Activated naive CD8-positive, alpha-beta T cell treated with anti-CD3 and anti-CD28 coated beads, Interleukin-2, amount 50 U/mL, for 24 hours (primary cell): ENCODE measurements around the gene GSTM5.
"Not testable (repeated sequence)": the region's sequence is repeated elsewhere in the genome, so short reads cannot be mapped to it uniquely, and the experiment has no call there.

Source experiments
- ATAC-seq: fragments of 150-1000 bp; cut with Tn5 transposase; one replicate; pipeline ENCODE4 v1.10.0; 2021
- DNase-seq: peaks from one replicate; pipeline ENCODE4 v3.0.0; 2021
- H3K27ac Mint-ChIP-seq: one replicate; pipeline ENCODE4 v1.8.0; 2021; ENCODE audit warnings: mild to moderate bottlenecking, mixed read lengths
- H3K27me3 Mint-ChIP-seq: one replicate; pipeline ENCODE4 v1.8.0; 2021; ENCODE audit warnings: mixed read lengths
- H3K36me3 Mint-ChIP-seq: one replicate; pipeline ENCODE4 v1.8.0; 2021; ENCODE audit warnings: low read depth, mixed read lengths
- H3K4me1 Mint-ChIP-seq: one replicate; pipeline ENCODE4 v1.8.0; 2021; ENCODE audit warnings: mixed read lengths
- H3K4me3 Mint-ChIP-seq: one replicate; pipeline ENCODE4 v1.8.0; 2021; ENCODE audit warnings: mild to moderate bottlenecking, moderate library complexity, mixed read lengths
- H3K9me3 Mint-ChIP-seq: one replicate; pipeline ENCODE4 v1.8.0; 2021; ENCODE audit warnings: mixed read lengths

The GSTM5 gene

GRCh38 chr1:109757936-109758786 lies 46.1 kb downstream of the GSTM5 start:
- Mint-ChIP-seq H3K4me3 (no peak overlapping the region), H3K36me3 (no peaks in the 10 kb centered on the region), H3K27me3 (no peaks in the 10 kb centered on the region), H3K9me3 (no peaks in the 10 kb centered on the region), H3K27ac (no peak overlapping the region), H3K4me1 (no peaks in the 10 kb centered on the region)
- DNase-seq (no peak), ATAC-seq (no peak)

- Mint-ChIP-seq H3K27ac (no peak overlapping the region), H3K4me3 (no peak overlapping the region), H3K4me1 (no peaks in the 10 kb centered on the region), H3K9me3 (no peaks in the 10 kb centered on the region), H3K36me3 (no peaks in the 10 kb centered on the region), H3K27me3 (no peaks in the 10 kb centered on the region)
- ATAC-seq = no peak
- no peak for DNase-seq
These were observed 47.7 kb downstream of the GSTM5 start for GRCh38 chr1:109759513-109760334.

- ATAC-seq (no peak), DNase-seq (no peak)
- no peaks in the 10 kb centered on the region for H3K27me3 Mint-ChIP-seq
- no peaks in the 10 kb centered on the region for H3K4me1 Mint-ChIP-seq
- H3K4me3 Mint-ChIP-seq = no peak overlapping the region
- H3K9me3 Mint-ChIP-seq = no peaks in the 10 kb centered on the region
- no peak overlapping the region for H3K27ac Mint-ChIP-seq
- no peaks in the 10 kb centered on the region for H3K36me3 Mint-ChIP-seq
These were observed 48.7 kb downstream of the GSTM5 start for GRCh38 chr1:109760581-109761226.

- Mint-ChIP-seq H3K36me3 (no peaks in the 10 kb centered on the region), H3K4me1 (no peaks in the 10 kb centered on the region), H3K9me3 (no peaks in the 10 kb centered on the region), H3K27ac (no peak overlapping the region), H3K27me3 (no peaks in the 10 kb centered on the region), H3K4me3 (no peak overlapping the region)
- no peak for ATAC-seq
- no peak for DNase-seq
These were observed 49.4 kb downstream of the GSTM5 start for GRCh38 chr1:109761227-109762038.

GRCh38 chr1:109762039-109762585 lies 50.1 kb downstream of the GSTM5 start:
- Mint-ChIP-seq H3K27ac (no peak overlapping the region), H3K36me3 (no peaks in the 10 kb centered on the region), H3K9me3 (no peaks in the 10 kb centered on the region), H3K4me3 (no peak overlapping the region), H3K27me3 (no peaks in the 10 kb centered on the region), H3K4me1 (no peaks in the 10 kb centered on the region)
- ATAC-seq = no peak
- DNase-seq = no peak

DNA sequence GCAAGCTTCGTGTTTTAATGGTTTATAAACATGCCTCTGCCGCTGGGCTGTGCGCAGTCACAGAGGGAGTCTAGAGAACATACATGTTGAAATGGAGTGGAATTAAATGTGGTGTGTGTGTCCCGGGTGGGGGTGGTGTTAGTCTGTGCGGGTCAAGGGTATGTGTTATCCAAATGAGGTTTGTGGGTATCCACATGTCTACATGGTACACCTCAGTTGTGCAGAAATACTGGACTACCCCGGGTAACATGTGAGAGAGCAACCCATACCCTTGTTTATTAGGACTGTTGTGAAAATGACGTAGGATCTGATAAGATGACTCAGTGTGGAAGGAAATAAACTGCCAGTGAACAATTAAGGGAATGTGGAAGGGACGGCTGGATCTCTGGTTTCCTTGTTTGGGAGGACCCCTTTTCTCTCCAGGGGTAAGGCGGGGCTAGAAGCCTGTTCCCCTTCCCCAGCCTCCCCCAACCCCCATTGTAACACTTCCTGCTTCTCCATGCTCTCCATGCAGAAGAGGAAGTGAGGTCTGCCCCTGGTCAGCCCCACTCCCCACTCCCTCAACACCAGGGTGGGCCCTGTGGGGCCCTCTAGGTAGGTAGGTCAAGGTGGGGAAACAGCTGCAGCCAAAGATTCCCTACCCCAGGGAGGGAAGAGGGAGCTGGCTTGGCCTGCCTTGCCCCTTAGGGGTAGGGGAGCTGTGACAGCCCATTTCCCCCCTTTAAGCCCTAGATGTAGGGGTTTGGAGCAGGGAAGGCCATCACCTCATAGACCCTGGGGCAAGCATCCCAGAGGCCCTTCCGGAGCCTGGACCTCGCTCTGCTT lies 51.0 kb downstream of the GSTM5 start:
- Mint-ChIP-seq H3K4me1 (no peaks in the 10 kb centered on the region), H3K4me3 (no peak overlapping the region), H3K27ac (peak overlapping the region; percentile 41), H3K27me3 (no peaks in the 10 kb centered on the region), H3K9me3 (no peaks in the 10 kb centered on the region), H3K36me3 (no peaks in the 10 kb centered on the region)
- DNase-seq = no peak
- no peak for ATAC-seq

- no peak for ATAC-seq
- DNase-seq = no peak
- H3K36me3 Mint-ChIP-seq = no peaks in the 10 kb centered on the region
- H3K27me3 Mint-ChIP-seq = no peaks in the 10 kb centered on the region
- peak within 1 kb of the TSS; percentile 41 for H3K27ac Mint-ChIP-seq
- no peaks in the 10 kb centered on the region for H3K4me1 Mint-ChIP-seq
- H3K4me3 Mint-ChIP-seq = no peak within 1 kb of the TSS
- no peaks in the 10 kb centered on the region for H3K9me3 Mint-ChIP-seq
These were observed 51.8 kb downstream of the GSTM5 start, which contains the start of gene EPS8L3 for GRCh38 chr1:109763646-109764415. EPS8L3 (minus strand) TSS chr1:109763923; CDS start chr1:109761749, 2,174 bp downstream.

DNA sequence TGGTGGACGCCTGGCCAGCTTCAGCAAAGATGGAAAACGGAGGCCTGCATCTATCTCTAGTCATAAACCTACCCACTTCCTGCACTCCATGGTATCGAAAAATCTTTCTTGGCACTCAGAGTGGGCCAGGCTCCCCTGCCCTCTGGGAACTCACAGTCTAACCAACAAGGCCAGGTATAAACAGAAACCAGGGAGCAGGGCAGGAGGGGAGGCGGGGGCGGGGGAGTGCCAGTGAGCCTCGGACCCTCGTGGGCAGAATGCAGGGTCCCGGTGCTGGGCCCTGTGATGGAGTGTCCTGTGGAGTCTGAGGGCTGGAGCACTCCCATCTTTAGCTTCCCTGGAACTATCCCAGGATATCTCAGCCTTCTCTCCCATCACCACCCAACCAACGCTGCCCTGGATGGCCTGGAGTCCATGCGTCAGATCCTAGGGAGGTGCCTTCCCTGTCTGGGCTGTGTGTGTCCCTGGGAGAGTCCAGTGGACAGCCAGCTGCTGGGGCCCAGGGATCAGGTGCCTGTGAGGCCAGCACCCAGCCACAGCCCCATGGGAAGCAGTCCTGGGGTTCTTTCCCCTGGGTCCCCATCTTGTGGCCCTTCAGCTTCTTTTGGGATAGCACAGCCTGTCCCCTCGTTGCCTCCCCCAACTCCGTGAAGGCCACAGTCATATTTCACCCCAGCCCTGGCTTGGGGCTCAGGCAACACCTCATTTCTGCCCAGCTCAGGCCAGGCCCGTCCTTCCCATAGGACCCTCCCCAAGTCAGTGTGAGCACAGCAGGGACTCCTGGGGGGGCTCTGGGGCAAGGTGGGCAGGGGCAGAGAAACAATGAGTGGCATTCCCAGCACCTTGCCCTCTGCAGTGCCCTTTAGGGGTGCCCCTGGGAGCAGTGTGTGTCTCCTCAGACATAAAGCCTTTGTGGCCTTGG lies 52.8 kb downstream of the GSTM5 start:
- DNase-seq = no peak
- no peak overlapping the region for H3K4me3 Mint-ChIP-seq
- no peaks in the 10 kb centered on the region for H3K36me3 Mint-ChIP-seq
- H3K27ac Mint-ChIP-seq = no peak overlapping the region
- no peaks in the 10 kb centered on the region for H3K4me1 Mint-ChIP-seq
- no peaks in the 10 kb centered on the region for H3K9me3 Mint-ChIP-seq
- no peak for ATAC-seq
- H3K27me3 Mint-ChIP-seq = no peaks in the 10 kb centered on the region

DNA sequence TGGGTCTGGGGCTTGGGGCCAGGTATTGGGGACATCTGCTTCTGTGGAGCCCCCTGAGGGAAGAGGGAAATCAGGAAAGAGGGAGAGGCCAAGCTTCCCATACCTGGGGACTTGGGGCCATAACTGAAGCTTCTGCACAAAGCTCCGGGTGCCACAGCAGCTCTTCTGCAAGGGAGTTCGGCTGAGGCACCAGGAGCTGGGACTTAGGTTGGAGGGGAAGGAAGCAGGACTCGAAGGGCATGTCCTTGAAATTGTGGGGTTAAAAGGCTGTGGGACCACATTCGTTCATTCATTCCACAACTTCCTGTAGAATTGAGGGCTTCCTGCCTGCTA lies 53.4 kb downstream of the GSTM5 start:
- no peaks in the 10 kb centered on the region for H3K27me3 Mint-ChIP-seq
- DNase-seq (no peak), ATAC-seq (no peak)
- no peaks in the 10 kb centered on the region for H3K36me3 Mint-ChIP-seq
- H3K27ac Mint-ChIP-seq = no peak overlapping the region
- no peaks in the 10 kb centered on the region for H3K9me3 Mint-ChIP-seq
- no peak overlapping the region for H3K4me3 Mint-ChIP-seq
- no peaks in the 10 kb centered on the region for H3K4me1 Mint-ChIP-seq

DNA sequence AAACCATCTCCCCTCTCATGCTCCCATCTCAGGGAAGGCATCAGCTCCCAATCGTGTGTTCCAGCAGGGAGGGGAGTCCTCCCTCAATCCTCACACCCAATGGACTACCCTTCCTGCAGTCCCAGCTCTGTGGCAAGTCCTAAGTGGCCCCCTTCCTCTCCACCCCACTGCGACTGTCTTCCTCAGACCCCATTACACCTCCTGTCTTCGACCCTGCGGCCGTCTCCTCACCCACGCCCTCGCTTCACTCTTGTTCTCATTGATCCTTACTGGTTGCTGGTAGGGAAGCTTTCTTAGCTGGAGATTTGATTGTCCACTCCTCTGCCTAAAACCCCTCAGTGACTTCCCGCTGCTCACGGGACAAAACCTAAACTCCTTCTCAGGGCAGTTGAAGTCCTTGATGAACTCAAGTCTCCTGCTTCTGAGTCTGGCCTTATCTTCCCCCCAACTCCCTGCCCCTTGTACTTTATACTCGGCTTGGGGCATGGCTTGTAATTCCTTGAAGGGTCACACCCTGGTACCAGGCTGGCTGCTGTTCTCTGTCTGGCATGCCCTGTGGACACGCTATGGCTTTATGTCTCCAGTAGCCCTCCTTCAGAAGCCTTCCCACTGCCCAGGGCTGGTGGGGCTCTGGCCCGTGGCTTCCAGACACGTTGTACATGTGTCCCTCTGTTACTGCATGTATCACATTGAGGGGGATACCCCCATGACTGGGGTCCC lies 54.0 kb downstream of the GSTM5 start:
- DNase-seq (no peak), ATAC-seq (no peak)
- H3K27me3 Mint-ChIP-seq = no peaks in the 10 kb centered on the region
- no peaks in the 10 kb centered on the region for H3K36me3 Mint-ChIP-seq
- no peaks in the 10 kb centered on the region for H3K9me3 Mint-ChIP-seq
- no peak overlapping the region for H3K4me3 Mint-ChIP-seq
- no peaks in the 10 kb centered on the region for H3K4me1 Mint-ChIP-seq
- H3K27ac Mint-ChIP-seq = no peak overlapping the region

DNA sequence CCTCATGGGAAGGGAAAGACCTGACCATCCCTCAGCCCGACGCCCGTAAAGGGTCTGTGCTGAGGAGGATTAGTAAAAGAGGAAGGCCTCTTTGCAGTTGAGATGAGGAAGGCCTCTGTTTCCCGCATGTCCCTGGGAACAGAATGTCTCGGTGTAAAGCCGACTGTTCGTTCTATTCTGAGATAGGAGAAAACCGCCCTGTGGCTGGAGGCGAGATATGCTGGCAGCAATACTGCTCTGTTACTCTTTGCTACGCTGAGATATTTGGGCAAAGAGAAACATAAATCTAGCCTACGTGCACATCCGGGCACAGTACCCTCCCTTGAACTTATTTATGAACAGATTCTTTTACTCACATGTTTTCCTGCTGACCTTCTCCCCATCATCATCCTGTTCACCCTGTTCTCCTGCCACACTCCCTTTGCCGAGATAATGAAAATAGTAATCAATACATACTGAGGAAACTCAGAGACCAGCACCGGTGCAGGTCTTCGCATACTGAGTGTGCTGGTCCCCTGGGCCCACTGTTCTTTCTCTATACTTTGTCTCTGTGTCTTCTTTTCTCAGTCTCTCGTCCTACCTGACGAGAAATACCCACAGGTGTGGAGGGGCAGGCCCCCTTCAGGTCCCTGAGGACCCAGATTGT lies 55.1 kb downstream of the GSTM5 start:
- H3K9me3 Mint-ChIP-seq, H3K4me1 Mint-ChIP-seq, DNase-seq, H3K27me3 Mint-ChIP-seq, H3K27ac Mint-ChIP-seq, H3K36me3 Mint-ChIP-seq, ATAC-seq, H3K4me3 Mint-ChIP-seq: not testable (repeated sequence)
